Activated T-cell treated with anti-CD3 and anti-CD28 coated beads for 1 hour (primary cell): ENCODE measurements around the gene ARRDC2.

Experiments
- DNase-seq: peaks from one replicate; pipeline ENCODE4 v3.0.0-alpha.2; 2020; ENCODE audit warnings: low read depth

The ARRDC2 gene

GRCh38 chr19:18058208-18059009 is 50.4 kb downstream of the ARRDC2 start:
- peak; percentile 82 for DNase-seq

GRCh38 chr19:18059297-18059696 is 51.3 kb downstream of the ARRDC2 start:
- no peak for DNase-seq

GRCh38 chr19:18059902-18060301 is 51.9 kb downstream of the ARRDC2 start:
- no peak for DNase-seq

- DNase-seq: no peak
These were observed 52.5 kb downstream of the ARRDC2 start for GRCh38 chr19:18060472-18060871.

GRCh38 chr19:18062028-18062427 is 54.1 kb downstream of the ARRDC2 start:
- no peak for DNase-seq

GRCh38 chr19:18063463-18063862 is 55.5 kb downstream of the ARRDC2 start:
- DNase-seq: peak; percentile 33
